ENCODE measurements around the gene TNFAIP1.

DNA sequence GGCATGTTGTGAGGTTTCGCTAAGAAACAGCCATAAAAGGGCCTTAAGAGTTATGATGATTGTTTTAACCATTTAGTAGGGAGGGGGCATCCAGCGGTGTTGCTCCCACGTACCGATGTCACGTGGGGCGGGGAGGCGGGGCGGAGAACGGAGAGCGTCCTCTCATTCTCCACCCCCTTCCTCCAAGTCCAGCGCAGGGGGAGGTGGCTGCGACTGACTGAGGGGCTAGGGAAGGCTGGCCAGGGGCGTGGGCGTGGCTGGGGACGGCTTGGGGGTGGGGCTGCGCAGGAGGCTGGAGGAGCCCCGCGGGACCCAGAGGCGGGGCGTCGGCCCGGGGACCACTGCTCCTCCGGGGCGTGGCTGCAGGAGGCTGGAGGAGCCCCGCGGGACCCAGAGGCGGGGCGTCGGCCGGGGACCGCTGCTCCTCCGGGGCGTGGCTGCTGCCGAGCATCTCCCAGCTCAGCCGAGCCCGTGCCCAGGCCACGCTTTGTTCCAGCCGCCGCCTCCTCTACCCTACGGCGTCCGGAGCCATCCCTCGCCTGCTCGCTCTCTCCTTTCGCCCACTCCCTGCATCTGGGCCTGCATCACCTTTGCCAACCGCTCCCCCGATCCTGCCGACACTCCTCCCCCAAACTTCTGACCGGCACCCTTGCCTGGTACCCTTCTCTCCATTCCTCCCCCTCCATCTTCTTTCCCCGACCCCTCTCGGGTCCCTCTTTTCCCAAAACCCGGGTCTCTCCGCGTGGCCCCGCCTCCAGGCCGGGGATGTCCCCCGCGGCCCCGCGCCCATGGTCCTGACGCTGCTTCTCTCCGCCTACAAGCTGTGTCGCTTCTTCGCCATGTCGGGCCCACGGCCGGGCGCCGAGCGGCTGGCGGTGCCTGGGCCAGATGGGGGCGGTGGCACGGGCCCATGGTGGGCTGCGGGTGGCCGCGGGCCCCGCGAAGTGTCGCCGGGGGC, 36.0 kb downstream of the TNFAIP1 start, which contains the start of gene SARM1:
- TF ChIP-seq POLR2A (IDR thresholded peaks at IDR 0.05): peak in 2 of 3 donors; percentile 17 to 25
- TF ChIP-seq, protein P1, sequence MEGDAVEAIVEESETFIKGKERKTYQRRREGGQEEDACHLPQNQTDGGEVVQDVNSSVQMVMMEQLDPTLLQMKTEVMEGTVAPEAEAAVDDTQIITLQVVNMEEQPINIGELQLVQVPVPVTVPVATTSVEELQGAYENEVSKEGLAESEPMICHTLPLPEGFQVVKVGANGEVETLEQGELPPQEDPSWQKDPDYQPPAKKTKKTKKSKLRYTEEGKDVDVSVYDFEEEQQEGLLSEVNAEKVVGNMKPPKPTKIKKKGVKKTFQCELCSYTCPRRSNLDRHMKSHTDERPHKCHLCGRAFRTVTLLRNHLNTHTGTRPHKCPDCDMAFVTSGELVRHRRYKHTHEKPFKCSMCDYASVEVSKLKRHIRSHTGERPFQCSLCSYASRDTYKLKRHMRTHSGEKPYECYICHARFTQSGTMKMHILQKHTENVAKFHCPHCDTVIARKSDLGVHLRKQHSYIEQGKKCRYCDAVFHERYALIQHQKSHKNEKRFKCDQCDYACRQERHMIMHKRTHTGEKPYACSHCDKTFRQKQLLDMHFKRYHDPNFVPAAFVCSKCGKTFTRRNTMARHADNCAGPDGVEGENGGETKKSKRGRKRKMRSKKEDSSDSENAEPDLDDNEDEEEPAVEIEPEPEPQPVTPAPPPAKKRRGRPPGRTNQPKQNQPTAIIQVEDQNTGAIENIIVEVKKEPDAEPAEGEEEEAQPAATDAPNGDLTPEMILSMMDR (IDR thresholded peaks at IDR 0.05): no peak
